Endothelial cell of umbilical vein (primary cell): ENCODE results near the gene CXCL16. TPM values are rescaled to one million over a fixed set of nuclear protein-coding genes. Genes with fewer than 3 reads are reported as not detected.

Experiments
- BruUV-seq: library from RNA; stranded (reverse); fragments of 400-500 nt; replicated peaks from 2 replicates; lab custom pipeline; 2021; lab: Mats Ljungman, UMichigan
- CTCF ChIA-PET: fragments of 300-600, 350-600 bp; sonication (Branson Sonifier 250); formaldehyde crosslinking; loops from one replicate; lab custom pipeline; 2021; ENCODE audit warnings: antibody characterized with exemption, inconsistent platforms; lab: Charles Lee
- POLR2A ChIA-PET: fragments of 300-600, 350-600 bp; sonication (Branson Sonifier 250); formaldehyde crosslinking; loops from one replicate; lab custom pipeline; 2021; ENCODE audit warnings: antibody characterized with exemption, inconsistent platforms; lab: Charles Lee
- DNase-seq: peaks from one replicate; pipeline ENCODE4 v3.0.0-alpha.2; 2011; ENCODE audit warnings: low read depth, low spot score
- FAIRE-seq: peaks from 2 replicates; lab custom pipeline; 2011; peaks lifted over from hg19 to GRCh38; lab: Jason Lieb, UNC
- H2AFZ ChIP-seq: 2 replicates; pipeline ENCODE4 v1.6.0; 2012; ENCODE audit warnings: low read depth, low read length, control low read depth, inconsistent platforms
- H3K27ac ChIP-seq: 2 replicates; pipeline ENCODE4 v1.5.1; 2011; ENCODE audit warnings: low read depth, mild to moderate bottlenecking, control low read depth, low read length, moderate library complexity; ENCODE audit not compliant: insufficient read depth
- H3K27me3 ChIP-seq, 2 experiments: 2 replicates each; pipeline versions ENCODE4 v1.6.0 to v1.6.1; 2011; ENCODE audit warnings: low read length in 2 of 2, mixed read lengths in 1 of 2; ENCODE audit not compliant: control insufficient read depth in 2 of 2, insufficient read depth in 2 of 2
- H3K36me3 ChIP-seq, 2 experiments: 2 replicates in 1 of 2; 3 replicates in 1 of 2; pipeline ENCODE4 v1.5.1; 2011; ENCODE audit warnings: low read length in 2 of 2, mild to moderate bottlenecking in 1 of 2, moderate library complexity in 1 of 2; ENCODE audit not compliant: control insufficient read depth in 2 of 2, insufficient read depth in 2 of 2; ENCODE audit errors: extremely low read depth in 1 of 2
- H3K4me1 ChIP-seq: 3 replicates; pipeline ENCODE4 v1.5.1; 2011; ENCODE audit warnings: mild to moderate bottlenecking, low read length; ENCODE audit not compliant: control insufficient read depth, insufficient read depth; ENCODE audit errors: extremely low read depth
- H3K4me2 ChIP-seq: 2 replicates; pipeline ENCODE4 v1.6.1; 2011; ENCODE audit warnings: low read length, control low read depth, mixed read lengths; ENCODE audit not compliant: insufficient read depth
- H3K4me3 ChIP-seq, 3 experiments: fragments of 200-600 bp in 1 of 3; sonication (generic), shearing (Covaris generic) in 1 of 3; replicated peaks in 1 of 3; 2 replicates each; pipeline ENCODE4 v1.5.1; 2011 to 2016; ENCODE audit warnings: control low read depth in 3 of 3, low read length in 3 of 3, mild to moderate bottlenecking in 2 of 3, inconsistent platforms in 1 of 3, low read depth in 1 of 3, moderate library complexity in 1 of 3; ENCODE audit not compliant: insufficient read depth in 1 of 3
- H3K79me2 ChIP-seq: 2 replicates; pipeline ENCODE4 v1.6.0; 2012; ENCODE audit warnings: low read length, inconsistent platforms; ENCODE audit not compliant: control insufficient read depth, insufficient read depth
- H3K9ac ChIP-seq: replicated peaks from 2 replicates; pipeline ENCODE3; 2011; ENCODE audit warnings: low read length, control low read depth; ENCODE audit not compliant: insufficient read depth; ENCODE audit errors: extremely low read depth
- H3K9me1 ChIP-seq: replicated peaks from 3 replicates; pipeline ENCODE4 v1.6.0; 2011; ENCODE audit warnings: mild to moderate bottlenecking, low read length; ENCODE audit not compliant: control insufficient read depth, insufficient read depth; ENCODE audit errors: extremely low read depth
- H3K9me3 ChIP-seq: replicated peaks from 2 replicates; pipeline ENCODE4 v1.5.1; 2012; ENCODE audit warnings: low read length, inconsistent platforms; ENCODE audit not compliant: control insufficient read depth, insufficient read depth
- H4K20me1 ChIP-seq: replicated peaks from 2 replicates; pipeline ENCODE3; 2011; ENCODE audit warnings: mild to moderate bottlenecking, low read length; ENCODE audit not compliant: control insufficient read depth, insufficient read depth; ENCODE audit errors: extremely low read depth
- EZH2 ChIP-seq: IDR thresholded peaks from 2 replicates; pipeline ENCODE4 v1.6.1; 2012; ENCODE audit warnings: borderline replicate concordance, low read depth, mild to moderate bottlenecking, moderate library complexity, low read length, inconsistent platforms; ENCODE audit not compliant: severe bottlenecking
- FOS ChIP-seq: IDR thresholded peaks from 2 replicates; pipeline ENCODE4 v1.6.1; 2011; ENCODE audit warnings: mild to moderate bottlenecking, low read length, moderate library complexity, borderline replicate concordance; ENCODE audit not compliant: insufficient read depth
- GATA2 ChIP-seq: IDR thresholded peaks from 2 replicates; pipeline ENCODE4 v1.7.0; 2011; ENCODE audit warnings: low read depth, mild to moderate bottlenecking, moderate library complexity, mixed read lengths, low read length; ENCODE audit not compliant: insufficient read length, insufficient read depth
- JUN ChIP-seq: IDR thresholded peaks from 2 replicates; pipeline ENCODE4 v1.6.1; 2011; ENCODE audit warnings: borderline replicate concordance, low read depth; ENCODE audit not compliant: insufficient read length, insufficient read depth
- MYC ChIP-seq: IDR thresholded peaks from one replicate; pipeline ENCODE4 v1.6.1; 2011; ENCODE audit warnings: mild to moderate bottlenecking, low read depth, low read length
- POLR2A ChIP-seq: IDR thresholded peaks from 2 replicates; pipeline ENCODE4 v1.6.1; 2012; ENCODE audit warnings: low read depth, mild to moderate bottlenecking, control low read depth, low read length
- POLR2AphosphoS5 ChIP-seq: IDR thresholded peaks from 2 replicates; pipeline ENCODE4 v1.6.1; 2012; ENCODE audit warnings: low read depth, mild to moderate bottlenecking, control low read depth, low read length, moderate library complexity; ENCODE audit not compliant: insufficient read depth
- dilution Hi-C: fragments of 300-500 bp; cut with MboI; formaldehyde crosslinking; loops from one replicate; pipeline ENCODE4 v1.15.0; 2019; ENCODE audit warnings: low sequenced_read_pairs; ENCODE audit not compliant: extremely low pct_ligation_motif_present
- intact Hi-C: fragments of 100-400 bp; cut with micrococcal nuclease; formaldehyde crosslinking; loops from one replicate; pipeline ENCODE4 v1.10.0; 2022
- polyA plus RNA-seq, 4 experiments: library from polyadenylated mRNA; depleted of rRNA in 3 of 4; stranded (reverse) in 3 of 4; unstranded in 1 of 4; fragments of >200 nt; gene quantifications; 2 replicates each; pipeline versions ENCODE4 v1.2.1 to v1.2.3, GENCODE V29; 2011 to 2012; ENCODE audit warnings: missing spikeins in 1 of 4
- total RNA-seq: library from RNA; stranded (reverse); gene quantifications from 2 replicates; pipeline ENCODE4 v1.2.3, GENCODE V29; 2021
- TF ChIP-seq, protein P1 (sequence below): IDR thresholded peaks from 2 replicates; pipeline ENCODE4 v1.6.1; 2011; ENCODE audit not compliant: insufficient read depth, insufficient read length
- TF ChIP-seq, protein P2 (sequence below), 2 donors: IDR thresholded peaks; 1 replicate in 1 of 2; 2 replicates in 1 of 2; pipeline ENCODE4 v1.5.1; 2011; ENCODE audit warnings: low read length in 2 of 2, mild to moderate bottlenecking in 2 of 2, moderate library complexity in 2 of 2, control low read depth in 1 of 2, inconsistent platforms in 1 of 2, low read depth in 1 of 2; ENCODE audit not compliant: insufficient read depth in 1 of 2; ENCODE audit errors: extremely low read depth in 1 of 2

Gene CXCL16
- total and polyA plus RNA-seq, 2 donors (not counting 3 experiments of a cell fraction or from before 2014, with no cell fraction given) = 4.8 to 6.1 TPM

DNA sequence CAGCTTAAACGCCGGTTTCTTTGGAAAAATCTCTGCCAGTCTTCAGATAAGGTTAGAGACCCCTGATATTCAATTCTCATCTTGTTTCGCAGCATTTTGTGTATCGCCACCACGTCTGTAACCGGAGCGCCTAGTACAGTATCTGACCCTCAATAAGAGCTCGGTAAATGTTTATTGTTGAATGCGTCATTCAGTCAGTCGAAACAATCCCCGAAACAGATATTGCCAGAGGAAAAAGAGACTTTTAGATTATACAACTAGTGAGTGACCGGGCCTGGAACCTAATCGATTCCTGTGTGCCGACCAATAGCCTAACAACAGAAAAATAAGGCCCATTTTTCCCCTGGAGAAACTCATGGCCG, 36.4 kb downstream of the CXCL16 start:
- BruUV-seq = no TSS peak
- intact Hi-C loops (no loop called here), dilution Hi-C loops (no loop called here)
- Histone ChIP-seq H2AFZ (peak overlapping the region; percentile 86), H3K4me2 (peak overlapping the region; percentile 82), H3K36me3 (no peaks in the 10 kb centered on the region), H3K9me1 (no peaks in the 10 kb centered on the region), H3K4me1 (peaks cover 12% of the 10 kb centered on the region), H3K4me3 (peak overlapping the region; percentile 61 to 98 (median 86)), H4K20me1 (no peaks in the 10 kb centered on the region), H3K27ac (no peak overlapping the region), H3K9ac (peak overlapping the region; percentile 46), H3K79me2 (peaks cover 38% of the 10 kb centered on the region), H3K9me3 (no peaks in the 10 kb centered on the region), H3K27me3 (no peaks in the 10 kb centered on the region)
- CTCF ChIA-PET = no interaction called here
- DNase-seq (no peak), FAIRE-seq (no peak)
- POLR2A ChIA-PET = interaction anchor here (1.4 kb wide), 1 partner anchor 93 kb away, joined by 3 read pairs; the partner anchor contains the start of gene PSMB6
- TF ChIP-seq, protein P1, sequence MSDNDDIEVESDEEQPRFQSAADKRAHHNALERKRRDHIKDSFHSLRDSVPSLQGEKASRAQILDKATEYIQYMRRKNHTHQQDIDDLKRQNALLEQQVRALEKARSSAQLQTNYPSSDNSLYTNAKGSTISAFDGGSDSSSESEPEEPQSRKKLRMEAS = no peak
- TF ChIP-seq, protein P2, sequence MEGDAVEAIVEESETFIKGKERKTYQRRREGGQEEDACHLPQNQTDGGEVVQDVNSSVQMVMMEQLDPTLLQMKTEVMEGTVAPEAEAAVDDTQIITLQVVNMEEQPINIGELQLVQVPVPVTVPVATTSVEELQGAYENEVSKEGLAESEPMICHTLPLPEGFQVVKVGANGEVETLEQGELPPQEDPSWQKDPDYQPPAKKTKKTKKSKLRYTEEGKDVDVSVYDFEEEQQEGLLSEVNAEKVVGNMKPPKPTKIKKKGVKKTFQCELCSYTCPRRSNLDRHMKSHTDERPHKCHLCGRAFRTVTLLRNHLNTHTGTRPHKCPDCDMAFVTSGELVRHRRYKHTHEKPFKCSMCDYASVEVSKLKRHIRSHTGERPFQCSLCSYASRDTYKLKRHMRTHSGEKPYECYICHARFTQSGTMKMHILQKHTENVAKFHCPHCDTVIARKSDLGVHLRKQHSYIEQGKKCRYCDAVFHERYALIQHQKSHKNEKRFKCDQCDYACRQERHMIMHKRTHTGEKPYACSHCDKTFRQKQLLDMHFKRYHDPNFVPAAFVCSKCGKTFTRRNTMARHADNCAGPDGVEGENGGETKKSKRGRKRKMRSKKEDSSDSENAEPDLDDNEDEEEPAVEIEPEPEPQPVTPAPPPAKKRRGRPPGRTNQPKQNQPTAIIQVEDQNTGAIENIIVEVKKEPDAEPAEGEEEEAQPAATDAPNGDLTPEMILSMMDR (IDR thresholded peaks at IDR 0.05; ENCODE audit: extremely low read depth in 1 of 2, insufficient read depth in 1 of 2, low read depth in 1 of 2, low read length in 2 of 2) = no peak
- TF ChIP-seq POLR2A (no peak), JUN (no peak), MYC (no peak), POLR2AphosphoS5 (no peak), EZH2 (no peak), GATA2 (no peak), FOS (no peak)
